ENCODE results near the gene SKA1.
A peak's percentile ranks its signal among the peaks of the same experiment; 100 is the strongest.
"Not testable (repeated sequence)": the region's sequence is repeated elsewhere in the genome, so short reads cannot be mapped to it uniquely, and the experiment has no call there.

Gene SKA1

DNA sequence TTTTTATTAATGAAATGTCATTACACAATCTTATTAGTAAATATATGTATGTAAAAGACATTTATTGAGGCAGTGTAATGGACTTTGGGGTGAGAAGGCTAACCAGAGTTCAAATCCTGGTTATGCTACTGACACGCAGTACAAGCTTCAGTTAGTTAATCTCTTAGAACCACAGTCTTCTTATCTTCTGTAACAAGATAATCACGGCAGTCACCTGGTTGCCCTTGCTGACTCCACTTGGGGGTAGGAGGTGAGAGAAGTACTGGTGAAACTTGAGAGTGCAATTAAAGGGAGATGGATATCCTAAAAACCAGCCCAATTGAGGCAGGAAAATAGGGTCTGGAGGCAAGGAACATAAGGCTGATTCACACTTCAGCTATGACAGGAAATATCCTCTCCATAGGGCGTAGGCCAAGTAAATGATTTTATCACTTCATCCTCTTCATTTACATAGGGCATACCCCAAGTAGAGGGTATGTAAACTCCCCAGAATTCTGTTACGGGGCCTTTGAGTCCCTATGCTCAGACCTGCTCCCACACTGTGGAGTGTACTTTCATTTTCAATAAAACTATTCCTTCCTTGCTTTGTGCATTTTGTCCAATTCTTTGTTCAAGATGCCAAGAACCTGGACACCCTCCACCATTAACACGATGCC, 21.3 kb downstream of the SKA1 start:
- DNase-seq: no peak

DNA sequence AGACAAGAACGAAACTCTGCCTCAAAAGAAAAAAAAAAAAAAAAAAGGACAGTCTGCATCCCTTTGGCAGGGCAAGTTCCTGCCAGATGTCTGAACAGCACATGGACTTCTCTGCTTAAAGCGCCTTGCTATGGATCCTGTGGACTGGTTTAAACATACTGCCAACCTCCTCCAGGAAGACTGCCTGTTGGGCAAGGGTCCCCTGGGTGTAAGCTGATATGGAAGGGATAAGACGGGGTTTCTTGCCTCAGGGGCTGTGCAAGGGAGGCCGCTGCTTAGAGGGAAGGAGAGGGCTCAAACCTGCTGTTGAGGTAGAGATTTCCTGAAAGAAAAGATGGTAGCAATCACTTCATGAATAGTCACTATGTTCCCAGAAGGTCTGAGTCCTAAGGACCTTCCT, 22.2 kb downstream of the SKA1 start:
- no peak for DNase-seq

DNA sequence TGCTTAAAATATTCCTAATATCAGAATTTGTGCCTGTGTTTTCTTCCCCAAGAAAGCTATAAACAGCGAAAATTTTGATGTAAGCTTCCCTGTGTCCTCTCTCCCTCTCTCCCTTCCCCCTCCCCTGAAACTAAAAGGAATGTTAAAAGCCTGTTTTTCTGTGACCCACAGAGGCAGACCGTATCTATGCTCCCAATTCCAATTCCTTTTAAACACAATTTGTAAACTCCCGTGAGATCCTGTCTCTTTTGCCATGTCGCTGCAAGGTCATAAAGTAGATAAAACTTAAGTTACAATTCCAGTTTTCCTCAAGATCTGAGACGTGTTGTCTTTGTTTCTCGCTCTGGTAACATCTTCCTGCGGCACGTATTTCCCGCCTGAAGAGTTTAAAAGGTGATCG, 23.3 kb downstream of the SKA1 start:
- DNase-seq: no peak

DNA sequence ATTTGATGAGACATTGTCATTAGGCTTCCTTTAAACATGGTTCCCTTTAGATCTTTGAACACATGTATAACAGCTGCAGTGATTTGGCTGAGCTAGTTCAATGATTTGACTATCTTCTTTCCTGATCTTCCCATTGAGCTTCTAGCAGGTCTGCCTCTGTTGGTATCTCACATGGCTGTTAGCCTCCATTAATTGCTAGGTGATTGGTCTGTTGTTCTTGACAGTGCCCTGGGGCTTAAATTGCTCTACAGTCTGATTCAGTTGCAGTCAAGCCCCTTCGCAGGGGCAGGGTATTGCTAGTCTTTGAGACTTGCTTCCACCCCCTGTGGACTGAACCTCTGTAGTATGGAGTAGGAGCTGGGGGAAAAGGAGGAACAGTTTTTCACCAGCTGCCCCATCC, 24.1 kb downstream of the SKA1 start:
- no peak for DNase-seq

DNA sequence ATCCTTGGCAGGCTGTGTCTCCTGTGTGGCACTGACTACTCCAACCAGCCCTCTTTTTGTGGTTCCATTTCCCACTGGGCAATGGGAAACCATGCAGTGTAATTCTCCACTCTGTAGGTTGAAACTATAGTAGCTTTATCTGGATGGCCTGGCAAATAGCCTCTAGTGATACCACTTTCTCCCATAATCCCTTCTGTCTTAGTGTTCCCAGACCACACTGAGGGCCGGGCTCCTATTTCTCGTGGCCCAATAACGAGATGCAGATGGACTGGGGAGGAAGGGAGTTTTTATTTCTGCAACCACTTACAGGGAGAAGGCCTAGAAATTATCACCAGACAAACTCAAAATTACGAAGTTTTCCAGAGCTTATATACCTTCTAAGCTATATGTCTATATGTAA, 24.7 kb downstream of the SKA1 start:
- no peak for DNase-seq

DNA sequence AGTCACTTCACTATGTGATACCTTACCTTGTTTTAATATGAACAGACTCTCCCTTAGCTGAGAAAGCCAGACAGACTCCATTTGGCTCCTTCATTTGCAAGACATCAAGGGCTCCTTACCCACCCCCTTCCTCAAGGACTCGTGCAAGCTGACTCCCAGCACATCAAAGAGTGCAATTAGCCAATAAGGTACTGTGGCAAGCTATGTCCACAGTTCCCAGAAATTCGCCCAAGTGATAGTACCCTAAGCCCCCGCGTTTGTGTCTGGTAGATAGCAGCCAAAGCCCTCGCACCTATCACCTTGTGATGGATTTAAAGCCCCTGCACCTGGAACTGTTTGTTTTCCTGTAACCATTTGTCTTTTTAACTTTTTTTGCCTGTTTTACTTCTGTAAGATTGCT, 25.6 kb downstream of the SKA1 start:
- DNase-seq: not testable (repeated sequence)

DNA sequence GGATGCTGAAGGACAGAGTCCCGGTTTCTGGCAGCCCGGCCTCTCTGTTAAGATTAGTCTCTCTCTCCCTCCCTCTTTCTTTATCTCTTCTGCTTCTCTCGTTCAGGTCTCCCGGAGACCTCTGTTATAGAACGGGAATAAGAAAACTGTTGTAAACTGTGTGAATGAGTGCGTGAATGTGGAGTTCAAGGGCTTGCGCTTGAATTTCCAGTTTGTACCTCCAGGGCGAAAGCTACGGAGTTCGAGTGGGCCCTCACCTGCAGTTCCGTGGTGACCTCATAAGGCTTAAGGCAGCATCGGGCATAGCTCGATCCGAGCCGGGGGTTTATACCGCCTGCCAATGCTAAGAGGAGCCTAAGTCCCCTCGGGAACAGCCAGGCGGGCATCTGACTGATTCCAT, 26.4 kb downstream of the SKA1 start:
- DNase-seq: no peak

DNA sequence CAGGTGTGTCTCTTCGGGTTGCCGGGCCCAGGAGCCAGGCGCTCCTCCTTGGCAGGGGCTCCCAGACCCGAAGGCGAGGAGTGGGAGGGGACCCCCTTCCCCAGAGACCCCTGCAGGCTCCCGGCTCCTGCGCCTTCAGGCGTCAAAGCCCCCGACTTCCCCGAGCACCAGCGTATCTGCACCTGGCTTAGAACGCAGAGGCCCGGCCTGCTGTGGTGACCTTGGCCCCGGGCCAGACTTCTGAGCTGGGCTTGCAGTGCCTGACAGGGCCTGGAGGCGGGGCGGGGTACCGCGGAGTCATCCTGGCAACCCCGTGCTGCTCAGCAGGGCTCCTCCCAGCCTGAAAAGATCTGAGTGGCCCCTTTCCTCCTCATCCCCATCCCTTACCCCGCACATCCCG, 27.0 kb downstream of the SKA1 start:
- no peak for DNase-seq

DNA sequence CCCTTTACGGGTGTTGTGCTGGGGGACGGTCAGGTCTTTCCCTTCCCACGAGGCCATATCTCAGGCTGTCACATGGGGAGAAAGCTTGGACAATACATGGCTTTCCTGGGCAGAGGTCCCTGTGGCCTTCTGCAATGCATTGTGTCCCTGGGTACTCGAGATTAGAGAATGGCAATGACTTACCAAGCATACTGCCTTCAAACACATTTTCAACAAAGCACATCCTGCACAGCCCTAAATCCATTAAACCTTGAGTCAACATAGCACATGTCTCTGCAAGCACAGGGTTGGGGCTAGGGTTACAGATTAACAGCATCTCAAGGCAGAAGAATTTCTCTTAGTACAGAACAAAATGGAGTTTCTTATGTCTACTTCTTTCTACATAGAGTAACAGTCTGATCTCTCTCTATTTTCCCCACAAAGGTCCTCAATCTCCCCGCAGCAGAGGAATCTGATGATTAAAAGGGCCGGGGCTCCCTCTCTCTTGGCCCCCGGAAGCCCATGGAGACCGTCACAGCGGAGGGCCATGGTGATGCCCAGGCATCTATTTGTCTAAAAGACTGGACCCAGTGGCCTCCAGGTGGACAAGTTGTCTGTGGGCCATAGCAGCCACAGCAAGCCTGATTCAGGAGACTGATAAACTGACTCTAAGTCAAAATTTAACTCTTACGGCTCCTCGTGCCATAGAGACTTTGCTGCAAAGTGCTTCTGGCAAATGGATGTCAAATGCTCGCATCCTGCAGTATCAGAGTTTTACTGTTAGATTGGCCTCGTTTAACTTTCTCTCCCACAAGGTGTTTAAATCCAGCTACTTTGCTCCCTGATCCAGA, 30.1 kb downstream of the SKA1 start:
- DNase-seq: not testable (repeated sequence)

DNA sequence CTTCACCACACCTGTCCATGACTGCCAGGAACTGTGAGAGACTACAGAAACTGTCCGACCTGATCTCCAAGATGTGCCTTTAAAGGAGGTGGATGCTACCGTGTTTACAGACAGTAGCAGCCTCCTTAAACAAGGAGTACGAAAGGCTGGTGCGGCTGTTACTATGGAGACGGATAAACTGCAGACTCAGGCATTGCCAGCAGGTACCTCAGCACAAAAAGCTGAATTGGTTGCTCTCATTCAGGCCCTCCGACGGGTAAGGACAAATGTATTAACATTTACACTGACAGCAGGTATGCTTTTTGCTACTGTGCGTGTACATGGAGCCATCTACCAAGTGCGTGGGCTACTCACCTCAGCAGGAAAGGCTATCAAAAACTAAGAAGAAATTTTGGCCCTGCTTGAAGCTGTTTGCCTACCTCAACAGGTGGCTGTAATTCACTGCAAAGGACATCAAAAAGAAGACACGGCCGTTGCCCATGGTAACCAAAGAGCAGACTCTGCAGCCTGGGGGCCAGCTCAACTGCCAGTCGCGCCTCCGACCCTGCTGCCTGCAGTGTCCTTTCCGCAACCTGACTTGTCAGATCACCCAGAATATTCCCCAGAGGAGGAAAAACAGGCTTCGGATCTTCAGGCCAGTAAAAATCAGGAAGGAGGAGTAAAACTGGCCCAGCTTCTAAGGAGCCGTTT, 30.9 kb downstream of the SKA1 start:
- DNase-seq: no peak

DNA sequence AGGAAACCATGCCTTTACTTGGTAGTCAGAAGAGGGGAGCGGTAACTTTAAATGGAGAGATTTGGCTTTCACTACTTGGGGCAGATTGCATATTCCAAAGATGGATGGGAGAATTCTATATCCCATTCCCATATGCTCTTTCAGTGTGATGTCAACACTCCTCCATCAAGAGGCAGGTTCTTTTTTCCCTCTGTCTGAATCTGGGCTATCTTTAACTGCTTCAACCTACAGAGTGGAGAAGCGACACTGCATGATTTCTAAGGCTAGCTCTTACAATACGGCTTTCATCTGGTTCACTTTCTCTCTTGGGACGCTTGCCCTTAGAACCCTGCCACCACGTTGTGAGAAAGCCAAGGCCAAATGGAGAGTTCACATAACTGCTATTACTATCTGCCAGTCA, 34.4 kb downstream of the SKA1 start:
- no peak for DNase-seq

DNA sequence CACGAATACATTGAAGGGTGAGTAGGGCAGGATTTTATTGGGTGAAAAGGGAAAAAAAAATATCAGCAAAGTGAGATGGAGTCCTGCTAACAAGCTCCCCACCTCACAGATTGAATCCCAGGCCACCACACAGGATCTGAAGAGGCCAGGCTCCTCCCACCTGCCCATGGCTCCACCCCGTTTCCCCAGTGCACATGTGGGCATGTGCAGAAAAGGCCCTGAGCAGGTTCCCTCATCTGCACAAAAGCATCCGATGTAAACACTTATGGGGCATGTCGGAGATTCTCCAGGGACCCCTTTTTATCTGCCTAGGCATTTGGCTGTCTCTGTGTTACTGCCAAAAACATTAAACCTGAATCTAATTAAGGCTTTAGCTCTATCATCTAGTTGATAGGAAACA, 35.2 kb downstream of the SKA1 start:
- no peak for DNase-seq

DNA sequence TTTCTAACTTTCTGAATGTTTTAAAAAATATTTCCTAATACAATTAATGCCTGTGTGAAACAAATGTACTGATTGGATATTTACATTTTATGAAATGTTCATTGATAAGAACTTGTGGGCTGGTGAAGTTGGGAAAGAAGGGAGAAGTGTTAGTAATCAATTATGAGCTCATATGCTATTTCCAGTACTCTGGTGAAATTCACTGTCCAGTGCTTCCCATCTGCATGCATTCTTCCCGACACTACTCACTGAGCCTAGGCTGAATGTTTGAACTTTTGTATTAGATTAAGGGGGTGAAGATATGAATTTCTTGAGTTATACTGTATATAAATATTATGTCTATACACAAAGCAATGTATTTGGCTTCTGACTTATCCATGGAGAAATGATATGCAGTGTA, 36.0 kb downstream of the SKA1 start:
- peak; percentile 20 for DNase-seq

DNA sequence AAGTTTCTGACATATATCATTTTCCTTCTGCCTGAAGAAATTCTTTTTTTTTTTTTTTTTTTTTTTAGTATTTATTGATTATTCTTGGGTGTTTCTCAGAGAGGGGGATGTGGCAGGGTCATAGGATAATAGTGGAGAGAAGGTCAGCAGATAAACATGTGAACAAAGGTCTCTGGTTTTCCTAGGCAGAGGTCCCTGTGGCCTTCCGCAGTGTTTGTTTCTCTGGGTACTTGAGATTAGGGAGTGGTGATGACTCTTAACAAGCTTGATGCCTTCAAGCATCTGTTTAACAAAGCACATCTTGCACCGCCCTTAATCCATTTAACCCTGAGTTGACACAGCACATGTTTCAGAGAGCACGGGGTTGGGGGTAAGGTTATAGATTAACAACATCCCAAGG, 42.0 kb downstream of the SKA1 start:
- not testable (repeated sequence) for DNase-seq

DNA sequence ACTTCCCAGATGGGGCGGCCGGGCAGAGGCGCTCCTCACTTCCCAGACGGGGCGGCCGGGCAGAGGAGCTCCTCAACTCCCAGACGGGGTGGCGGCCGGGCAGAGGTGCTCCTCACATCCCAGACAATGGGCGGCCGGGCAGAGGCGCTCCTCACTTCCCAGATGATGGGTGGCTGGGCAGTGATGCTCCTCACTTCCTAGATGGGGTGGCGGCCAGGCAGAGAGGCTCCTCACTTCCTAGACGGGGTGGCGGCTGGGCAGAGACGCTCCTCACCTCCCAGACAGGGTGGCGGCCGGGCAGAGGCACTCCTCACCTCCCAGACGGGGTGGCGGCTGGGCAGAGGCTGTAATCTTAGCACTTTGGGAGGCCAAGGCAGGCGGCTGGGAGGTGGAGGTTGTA, 42.9 kb downstream of the SKA1 start:
- DNase-seq: not testable (repeated sequence)

DNA sequence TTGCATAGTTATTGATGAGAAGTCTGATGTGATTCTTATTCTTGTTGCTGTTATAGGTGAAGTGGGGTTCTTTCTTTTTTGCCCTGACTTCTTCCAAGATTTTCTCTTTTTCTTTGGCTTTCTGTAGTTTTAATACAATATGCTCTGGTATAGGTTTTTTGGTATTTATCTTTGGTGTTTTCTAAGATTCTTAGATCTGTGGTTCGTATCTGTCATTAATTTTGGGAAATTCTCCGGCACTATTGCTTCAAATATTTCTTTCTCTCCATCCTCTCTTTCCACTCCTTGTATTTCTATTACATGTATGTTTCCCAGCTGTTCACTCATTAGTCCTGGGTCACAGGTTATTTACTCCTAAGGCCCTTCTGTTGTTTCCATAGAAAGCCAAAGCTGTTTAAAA, 43.8 kb downstream of the SKA1 start:
- no peak for DNase-seq

DNA sequence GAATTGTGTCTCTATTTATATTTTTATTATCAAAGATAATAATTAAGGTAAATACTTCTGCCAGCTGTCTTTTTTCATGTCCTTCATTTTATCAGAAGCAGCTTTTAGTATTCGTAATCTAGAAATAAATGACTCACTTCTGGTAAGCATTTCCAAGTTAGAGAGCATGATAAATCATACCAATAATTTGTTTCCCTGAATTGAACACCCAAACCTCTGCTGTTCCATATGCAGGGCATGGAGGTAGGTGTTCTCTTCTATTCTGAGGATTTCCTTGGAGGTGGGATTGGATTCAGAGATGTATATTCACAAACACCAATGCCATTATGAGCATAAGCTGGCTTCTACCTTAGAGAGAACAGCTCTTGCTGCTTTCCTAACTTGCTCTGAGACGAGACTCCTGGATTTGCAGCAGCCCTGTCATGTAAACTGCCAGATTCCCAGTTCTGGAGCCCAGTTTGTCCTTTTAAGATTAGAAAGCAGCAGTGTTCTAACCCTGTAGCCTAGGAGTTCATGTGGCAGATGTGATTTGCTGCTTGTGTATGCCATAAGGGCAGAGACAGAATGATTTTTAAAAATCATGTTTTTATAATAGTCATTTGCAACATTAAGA, 47.5 kb downstream of the SKA1 start:
- no peak for DNase-seq

DNA sequence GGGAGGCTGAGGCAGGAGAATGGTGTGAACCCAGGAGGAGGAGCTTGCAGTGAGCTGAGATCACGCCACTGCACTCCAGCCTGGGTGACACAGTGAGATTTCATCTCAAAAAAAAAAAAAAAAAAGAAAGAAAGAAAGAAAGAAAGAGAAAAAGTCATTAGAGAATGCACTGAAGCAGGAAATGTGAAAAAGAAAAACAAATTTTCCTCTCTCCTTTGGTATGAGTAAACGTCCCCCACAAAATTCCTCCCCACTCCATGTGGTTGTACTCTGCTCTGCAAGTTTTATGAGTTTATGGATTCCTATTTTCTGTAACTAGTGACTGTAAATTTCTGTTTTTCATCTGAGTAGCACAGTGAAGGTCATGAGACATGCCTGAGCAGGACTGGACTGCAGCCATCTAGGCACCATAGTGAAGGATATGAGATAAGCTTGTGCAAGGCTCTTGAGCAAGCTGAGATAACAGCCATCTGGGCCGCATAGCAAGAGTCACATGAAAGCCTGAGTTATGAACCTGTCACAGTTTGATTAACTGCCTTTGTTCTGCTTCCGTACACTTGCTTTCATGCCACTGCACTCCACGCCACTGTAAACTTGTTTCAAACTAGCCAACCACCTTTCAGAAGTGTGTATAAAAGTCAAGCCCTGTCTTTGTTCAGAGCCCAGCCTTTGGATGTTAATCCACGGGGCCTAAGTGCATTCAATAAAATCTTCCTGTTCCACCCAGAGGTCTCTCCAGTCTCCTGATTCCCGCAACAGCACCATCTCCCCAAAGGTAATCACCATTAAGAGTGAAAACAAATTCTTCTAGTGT, 50.2 kb downstream of the SKA1 start:
- DNase-seq: peak; percentile 79

DNA sequence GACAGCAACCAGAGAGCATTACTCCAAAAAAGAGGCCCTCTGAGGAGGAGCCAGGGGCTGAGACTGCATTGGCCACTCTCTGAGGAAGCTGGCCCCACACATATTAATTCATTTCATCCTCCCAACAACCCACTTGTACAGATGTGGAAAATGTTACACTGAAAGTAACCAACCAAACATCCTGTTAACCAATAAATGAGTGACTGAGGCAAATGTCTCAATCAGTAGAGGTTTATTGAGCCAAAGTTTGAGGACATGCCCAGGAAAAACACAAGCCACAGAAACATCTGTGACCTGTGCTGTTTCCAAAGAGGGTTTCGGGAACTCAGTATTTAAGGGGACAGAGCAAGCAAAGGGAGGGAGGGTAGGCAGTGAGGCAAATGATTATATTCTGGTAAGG, 53.0 kb downstream of the SKA1 start:
- no peak for DNase-seq

DNA sequence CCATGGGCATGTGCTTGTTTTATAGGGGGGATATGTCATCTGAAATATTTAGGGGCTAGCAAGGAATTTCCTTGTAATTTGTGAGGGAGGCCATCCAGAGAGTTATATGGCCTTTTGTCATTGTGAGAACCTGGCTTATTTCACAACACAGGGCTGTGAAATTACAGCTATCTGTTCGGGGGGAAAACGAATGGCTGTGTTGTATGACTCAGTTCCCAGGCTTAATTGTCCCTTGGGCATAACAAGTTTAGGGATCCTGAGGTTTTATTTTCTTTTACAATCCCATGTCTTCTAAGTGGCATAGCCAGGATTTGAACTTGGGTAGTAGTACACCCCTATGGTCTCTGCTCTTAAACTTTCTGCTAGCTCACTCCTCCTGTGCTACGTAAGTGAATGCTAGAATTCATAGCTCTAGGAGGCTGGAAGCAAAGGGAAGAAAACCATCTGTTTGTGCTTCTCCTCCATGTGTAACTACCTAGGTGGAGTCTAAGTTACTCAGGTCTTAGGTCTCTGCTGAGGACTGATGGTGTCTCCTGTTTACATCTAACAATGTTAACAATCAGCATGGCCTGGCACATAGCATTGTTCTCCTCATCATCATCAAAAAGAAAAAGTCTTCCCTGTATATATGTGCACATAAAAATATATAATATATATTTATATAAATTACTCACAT, 53.8 kb downstream of the SKA1 start:
- no peak for DNase-seq

DNA sequence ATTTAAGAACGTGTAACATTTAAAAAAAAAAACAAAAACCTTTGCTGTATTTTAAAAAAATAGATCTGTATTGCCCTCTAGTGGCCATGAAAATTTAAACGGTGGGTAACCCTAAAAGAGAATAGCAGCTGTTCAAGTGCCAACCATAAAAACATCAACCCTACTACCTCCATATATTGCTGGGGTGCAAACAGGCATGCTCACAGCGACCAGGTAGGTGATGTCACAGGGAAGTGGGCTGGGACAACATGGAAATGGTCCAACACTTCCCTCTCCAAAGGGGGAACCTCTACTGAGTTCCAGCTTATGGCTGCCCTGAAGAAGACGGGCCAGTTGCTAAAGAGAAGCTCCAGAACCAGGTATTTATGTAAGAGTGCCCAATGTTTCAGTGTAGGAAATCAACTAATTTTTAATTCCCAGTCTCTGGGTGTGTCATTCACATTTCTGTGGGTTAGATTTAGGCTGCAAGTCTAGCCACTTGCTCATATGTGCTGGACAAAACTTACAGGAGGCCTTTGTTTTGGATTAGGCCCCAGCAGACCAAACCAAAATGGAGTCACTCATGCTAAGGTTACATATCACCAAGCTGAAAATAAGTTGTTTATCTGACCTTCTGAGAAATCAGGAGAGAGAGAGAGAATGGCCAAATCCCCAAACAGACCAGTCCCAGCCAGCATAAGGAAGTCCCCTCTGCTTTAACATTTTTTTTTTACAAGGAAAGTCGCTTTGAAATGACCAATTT, 54.5 kb downstream of the SKA1 start:
- DNase-seq: no peak
